Pulmonary artery endothelial cell (primary cell): ENCODE data around the gene SMIM10L2A. TPM values are rescaled to one million over a fixed set of nuclear protein-coding genes. Genes with fewer than 3 reads are reported as not detected.
"Not testable (repeated sequence)": the region's sequence is repeated elsewhere in the genome, so short reads cannot be mapped to it uniquely, and the experiment has no call there.

Experiments
- DNase-seq: peaks from one replicate; pipeline ENCODE4 v3.0.0-alpha.2; 2011; ENCODE audit warnings: low read depth, low spot score
- total RNA-seq: library from RNA; depleted of rRNA; stranded (reverse); fragments of >200 nt; gene quantifications from 2 replicates; pipeline ENCODE4 v1.2.3, GENCODE V29; 2014

Gene SMIM10L2A
- total RNA-seq: 0.28 and 0.40 TPM in 2 replicates

- no peak for DNase-seq
These were observed at the start of gene SMIM10L2A for GRCh38 chrX:135421932-135422809. Gene SMIM10L2A (plus strand): TSS chrX:135421944. CDS start chrX:135422132, 188 bp downstream.

GRCh38 chrX:135373357-135373756, 48.4 kb upstream of the SMIM10L2A start:
- DNase-seq: no peak

GRCh38 chrX:135382260-135382659, 39.5 kb upstream of the SMIM10L2A start:
- peak; percentile 56 for DNase-seq

DNA sequence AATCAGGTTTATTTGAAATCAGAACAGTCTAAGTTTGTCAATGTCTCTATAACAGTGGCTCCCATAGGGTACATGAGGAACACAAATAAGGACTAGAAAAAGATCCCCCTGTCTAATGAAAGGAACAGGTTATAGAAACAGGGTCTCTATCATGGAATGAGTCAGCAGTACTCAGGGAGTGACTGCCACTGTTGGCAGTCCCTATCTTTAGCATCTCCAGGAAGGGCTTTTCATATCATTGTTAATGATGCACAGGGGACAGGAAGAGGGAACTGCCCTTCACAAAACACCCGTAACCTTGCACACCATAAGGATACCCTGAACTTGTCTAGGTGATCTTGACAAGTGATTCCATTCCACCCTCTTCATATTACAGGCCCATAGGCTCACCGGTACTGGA, 38.5 kb upstream of the SMIM10L2A start:
- DNase-seq: no peak

GRCh38 chrX:135384161-135384836, 37.4 kb upstream of the SMIM10L2A start:
- DNase-seq: no peak

DNA sequence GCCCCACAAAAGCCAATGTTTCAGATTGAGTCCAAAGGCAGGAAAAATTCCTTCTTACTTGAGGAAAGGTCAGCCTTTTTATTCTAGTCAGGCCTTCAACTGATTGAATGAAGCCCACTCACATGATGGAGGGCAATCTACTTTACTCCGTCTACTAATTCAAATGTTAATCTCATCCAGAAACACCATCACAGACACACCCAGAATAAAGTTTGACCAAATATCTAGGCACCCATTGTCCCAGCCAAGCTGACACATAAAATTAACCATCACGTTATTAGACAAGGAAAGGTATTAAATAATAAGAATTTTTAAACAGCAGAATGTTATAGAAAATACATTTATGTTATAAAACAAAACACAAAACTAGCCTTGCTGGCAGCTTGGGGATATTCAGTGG, 32.9 kb upstream of the SMIM10L2A start:
- no peak for DNase-seq

GRCh38 chrX:135389243-135389642, 32.5 kb upstream of the SMIM10L2A start:
- DNase-seq: no peak

GRCh38 chrX:135389717-135390116, 32.0 kb upstream of the SMIM10L2A start:
- no peak for DNase-seq

DNA sequence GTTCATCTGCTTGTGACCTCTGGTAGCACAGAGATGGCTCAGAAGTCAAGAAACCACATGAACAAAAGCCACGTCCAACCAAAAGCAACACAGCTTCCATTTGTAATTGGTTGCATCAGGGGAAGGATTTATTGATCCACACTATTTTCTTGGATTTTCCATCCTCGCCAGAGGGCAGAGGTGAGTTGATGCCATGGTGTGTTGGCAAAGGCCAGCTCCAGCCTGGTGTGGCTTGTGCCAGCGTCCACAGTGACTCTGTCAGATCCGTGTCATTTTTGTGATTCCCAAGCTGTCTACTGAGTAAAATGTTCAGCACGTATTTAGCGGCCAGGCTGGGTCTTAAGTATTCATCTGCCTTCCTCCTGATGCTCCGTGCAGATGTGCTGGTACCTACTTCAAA, 30.0 kb upstream of the SMIM10L2A start:
- no peak for DNase-seq

GRCh38 chrX:135393051-135393450, 28.7 kb upstream of the SMIM10L2A start:
- no peak for DNase-seq

DNA sequence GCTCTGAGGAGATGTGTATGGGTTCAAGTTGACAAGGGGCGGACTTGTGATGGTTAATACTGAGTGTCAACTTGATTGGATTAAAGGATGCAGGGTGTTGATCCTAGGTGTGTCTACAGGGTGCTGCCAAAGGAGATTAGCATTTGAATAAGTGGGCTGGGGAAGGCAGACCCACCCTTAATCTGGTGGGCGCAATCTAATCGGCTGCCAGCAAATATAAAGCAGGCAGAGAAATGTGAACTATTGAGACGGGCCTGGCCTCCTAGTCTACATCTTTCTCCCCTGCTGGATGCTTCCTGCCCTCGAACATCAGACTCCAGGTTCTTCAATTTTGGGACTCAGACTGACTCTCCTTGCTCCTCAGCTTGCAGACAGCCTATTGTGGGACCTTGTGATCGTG, 26.7 kb upstream of the SMIM10L2A start:
- DNase-seq: no peak

- peak; percentile 80 for DNase-seq
These were observed 25.6 kb upstream of the SMIM10L2A start for GRCh38 chrX:135396109-135396508.

DNA sequence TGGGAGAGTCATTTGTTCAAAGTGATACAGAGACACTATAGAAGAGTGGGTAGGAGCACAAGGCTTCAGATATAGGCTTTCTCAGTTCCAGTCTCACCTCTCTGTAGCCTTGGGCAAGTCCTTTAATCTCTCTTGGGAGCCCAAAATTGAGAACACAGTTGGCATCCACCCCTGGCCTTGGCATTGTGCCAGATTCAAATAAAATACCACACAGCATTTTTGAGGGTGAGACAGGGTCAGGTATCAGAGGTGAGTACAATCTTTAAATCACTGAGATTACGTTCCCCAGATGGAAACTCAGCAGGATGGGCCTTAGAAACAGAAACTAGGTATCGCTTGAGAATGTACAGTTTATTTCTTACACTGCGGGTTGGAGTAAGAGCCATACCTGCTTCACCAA, 25.2 kb upstream of the SMIM10L2A start:
- DNase-seq: no peak

GRCh38 chrX:135397652-135398051, 24.1 kb upstream of the SMIM10L2A start:
- DNase-seq: no peak

DNA sequence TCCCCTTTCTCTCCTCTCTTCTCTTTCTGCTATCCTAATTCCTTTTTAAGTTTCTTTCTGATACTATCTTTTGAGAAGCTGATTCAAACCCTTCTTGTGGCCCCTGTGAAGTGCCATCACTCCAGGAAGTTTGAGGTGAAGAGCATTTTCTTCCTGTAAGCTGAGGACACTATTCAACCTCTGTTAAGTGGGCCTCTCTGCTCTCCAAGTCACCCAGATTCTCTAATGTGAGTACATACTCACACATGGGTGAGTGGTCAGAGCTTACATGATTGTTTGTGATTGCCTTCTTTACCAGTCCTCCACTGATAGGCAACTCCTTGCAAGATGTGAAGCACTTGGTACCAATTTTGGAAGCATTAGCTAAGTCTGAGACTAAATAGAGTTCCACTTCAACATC, 18.4 kb upstream of the SMIM10L2A start:
- DNase-seq: no peak

GRCh38 chrX:135406428-135406827, 15.3 kb upstream of the SMIM10L2A start:
- DNase-seq: not testable (repeated sequence)

DNA sequence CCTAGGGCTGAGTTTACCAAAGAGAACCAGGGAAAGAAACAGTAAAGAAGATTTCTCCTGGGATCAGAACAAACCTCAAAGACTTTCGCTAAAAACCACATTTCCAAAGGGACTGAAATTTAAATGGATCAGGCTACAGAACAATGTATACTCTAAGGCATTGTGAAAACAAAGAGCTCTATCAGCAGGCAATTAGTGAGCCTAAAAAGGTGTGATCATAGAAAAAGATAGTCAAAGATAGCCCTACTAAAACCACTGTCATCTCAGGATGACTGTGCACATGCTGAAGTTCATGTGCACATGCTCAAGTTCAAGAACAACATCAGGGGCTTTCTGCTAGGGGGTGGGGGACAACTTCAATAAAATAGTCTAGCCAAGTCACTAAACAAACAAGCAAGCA, 12.9 kb upstream of the SMIM10L2A start:
- no peak for DNase-seq

DNA sequence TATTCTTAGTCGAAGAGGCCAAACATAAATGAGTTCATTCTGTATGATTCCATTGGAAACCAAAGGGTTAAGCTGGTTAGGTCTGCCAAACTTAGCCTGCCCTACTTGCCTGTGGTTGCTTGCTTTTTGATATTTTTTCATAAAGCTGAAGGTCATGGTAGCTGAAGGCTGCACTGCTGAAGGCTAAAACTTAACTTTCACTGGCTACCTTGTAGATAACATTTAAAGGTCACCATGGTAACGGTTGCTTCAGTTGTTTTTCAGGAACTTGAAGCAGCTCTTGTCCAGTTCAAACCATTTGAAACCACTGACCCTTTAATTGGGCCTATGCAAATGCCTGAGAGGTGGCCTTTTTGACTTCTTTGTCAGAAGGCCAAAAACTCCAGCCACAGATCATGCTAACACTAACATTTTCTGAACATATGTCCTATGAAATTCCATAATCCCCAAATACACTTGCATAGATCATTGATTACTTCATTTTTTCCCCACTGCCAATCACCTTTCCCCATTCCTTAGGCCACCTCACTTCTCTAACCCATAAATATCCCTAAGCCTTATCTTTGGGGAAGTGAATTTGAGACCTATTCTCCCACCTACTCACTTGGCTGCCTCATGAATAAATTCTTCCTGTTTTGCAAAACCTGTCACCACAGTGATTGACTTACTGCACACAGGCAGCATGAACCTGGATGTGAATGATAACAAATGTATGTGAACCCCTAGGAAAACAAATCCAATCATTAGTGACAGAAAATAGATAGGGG, 10.7 kb upstream of the SMIM10L2A start:
- no peak for DNase-seq

- DNase-seq: no peak
These were observed 9.9 kb upstream of the SMIM10L2A start for GRCh38 chrX:135411893-135412292.

GRCh38 chrX:135416546-135416945, 5.2 kb upstream of the SMIM10L2A start:
- no peak for DNase-seq

- no peak for DNase-seq
These were observed 913 bp upstream of the SMIM10L2A start for GRCh38 chrX:135420831-135421230.

- DNase-seq: peak; percentile 26
These were observed 210 bp upstream of the SMIM10L2A start for GRCh38 chrX:135421537-135421931.
